Thymus (tissue), 11 donors: ENCODE results near the gene PXT1. TPM values are rescaled to one million over a fixed set of nuclear protein-coding genes. Genes with fewer than 3 reads are reported as not detected.
A peak's percentile ranks its signal among the peaks of the same experiment; 100 is the strongest.

Source experiments
- DNase-seq, 9 donors: peaks; one replicate each; pipeline ENCODE4 v3.0.0-alpha.2; 2013; ENCODE audit warnings: low spot score in 9 of 9, low read depth in 6 of 9, missing footprints in 1 of 9
- H3K27ac ChIP-seq, 2 donors: one replicate each; pipeline ENCODE4 v1.5.1; 2013; ENCODE audit warnings: control low read depth in 1 of 2, low read depth in 1 of 2, low read length in 1 of 2, mild to moderate bottlenecking in 1 of 2, moderate library complexity in 1 of 2
- H3K27me3 ChIP-seq, 2 donors: one replicate each; pipeline ENCODE4 v1.5.1; 2013; ENCODE audit warnings: low read length in 1 of 2; ENCODE audit not compliant: control insufficient read depth in 2 of 2, insufficient read depth in 1 of 2
- H3K36me3 ChIP-seq, 2 donors: one replicate each; pipeline ENCODE4 v1.5.1; 2013; ENCODE audit warnings: low read length in 1 of 2, mild to moderate bottlenecking in 1 of 2, moderate library complexity in 1 of 2; ENCODE audit not compliant: control insufficient read depth in 2 of 2, insufficient read depth in 2 of 2
- H3K4me1 ChIP-seq, 2 donors: one replicate each; pipeline ENCODE4 v1.5.1; 2013; ENCODE audit warnings: low read length in 2 of 2; ENCODE audit not compliant: control insufficient read depth in 2 of 2, insufficient read depth in 2 of 2
- H3K4me3 ChIP-seq, 2 donors: one replicate each; pipeline ENCODE4 v1.5.1; 2013; ENCODE audit warnings: low read length in 2 of 2, control low read depth in 1 of 2, mild to moderate bottlenecking in 1 of 2
- H3K9me3 ChIP-seq, 2 donors: one replicate each; pipeline ENCODE4 v1.5.1; 2013; ENCODE audit warnings: low read length in 1 of 2, mild to moderate bottlenecking in 1 of 2; ENCODE audit not compliant: control insufficient read depth in 2 of 2, insufficient read depth in 1 of 2
- WGBS: extraction: QIAGEN DNeasy Blood & Tissue Kit; methylation state at CpG from one replicate; pipeline ENCODE4 v1.1.7; 2013; 5-methylcytosine and 5-hydroxymethylcytosine counted together
- polyA plus RNA-seq: library from polyadenylated mRNA; stranded (reverse); fragments of 200-250 nt; gene quantifications from one replicate; pipeline ENCODE4 v1.2.3, GENCODE V29; 2013
- total RNA-seq: library from RNA; stranded (reverse); fragments of 120-200 nt; gene quantifications from one replicate; pipeline ENCODE4 v1.2.4, GENCODE V29; 2013
- donor health status: healthy.

PXT1 gene
- total and polyA plus RNA-seq, 2 donors: 0.05 TPM

GRCh38 chr6:36436466-36436865 lies 6.2 kb downstream of the PXT1 start:
- Histone ChIP-seq H3K9me3 (no peaks in the 10 kb centered on the region), H3K27ac (no peak overlapping the region), H3K4me3 (no peak overlapping the region), H3K4me1 (peaks cover under 1 to 3% of the 10 kb centered on the region in 2 donors), H3K36me3 (no peaks in the 10 kb centered on the region), H3K27me3 (no peaks in the 10 kb centered on the region)
- no peak for DNase-seq
- WGBS: 95% methylated on average over 1 of the region's 1 CpG

DNA sequence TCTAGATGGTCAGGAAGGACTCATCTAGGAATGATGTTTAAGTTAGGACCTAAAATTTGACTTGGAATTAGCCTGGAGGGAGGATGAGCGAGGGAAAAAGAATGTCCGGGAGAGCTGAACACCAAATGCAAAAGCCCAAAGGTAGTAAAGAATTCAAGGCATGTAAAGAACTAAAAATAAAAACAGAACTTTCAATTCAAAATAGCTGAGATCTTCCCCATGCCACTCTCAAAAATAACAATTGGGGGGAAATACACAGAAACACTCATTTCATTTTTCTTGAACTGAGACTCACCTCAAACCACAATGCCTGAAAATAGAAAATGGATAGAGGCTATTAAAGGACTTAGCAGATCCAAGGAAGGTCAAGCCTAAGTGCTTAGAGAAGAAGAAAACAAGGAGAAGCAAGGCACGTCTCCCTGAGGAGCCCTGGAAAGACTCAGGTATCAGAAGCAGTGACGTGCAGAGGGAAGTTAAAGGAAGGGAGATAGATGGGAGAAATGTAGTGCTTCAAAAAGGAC lies 10.4 kb downstream of the PXT1 start:
- H3K4me1 ChIP-seq: no peaks in the 10 kb centered on the region
- H3K4me3 ChIP-seq: no peak overlapping the region
- H3K36me3 ChIP-seq: no peaks in the 10 kb centered on the region
- H3K27me3 ChIP-seq: no peaks in the 10 kb centered on the region
- no peak overlapping the region for H3K27ac ChIP-seq
- WGBS: 97% methylated on average over 4 of the region's 4 CpGs
- DNase-seq: no peak
- no peaks in the 10 kb centered on the region for H3K9me3 ChIP-seq

DNA sequence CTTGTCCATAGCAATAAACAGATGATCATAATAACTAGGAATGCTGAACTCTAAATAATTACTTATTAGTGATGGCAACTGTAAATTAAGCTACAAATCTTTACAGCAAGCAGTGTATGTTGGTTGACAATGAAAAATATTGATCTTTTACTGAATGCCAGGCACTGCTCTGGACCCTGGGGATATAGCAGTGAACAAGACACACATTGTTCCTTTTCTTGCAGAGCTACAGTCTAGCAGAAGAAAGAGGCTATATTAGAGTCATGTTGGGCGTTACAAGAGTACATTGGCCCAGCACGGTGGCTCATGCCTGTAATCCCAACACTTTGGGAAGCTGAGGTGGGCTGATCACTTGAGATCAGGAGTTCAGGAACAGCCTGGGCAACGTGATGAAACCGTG lies 11.5 kb downstream of the PXT1 start:
- no peaks in the 10 kb centered on the region for H3K4me1 ChIP-seq
- no peaks in the 10 kb centered on the region for H3K9me3 ChIP-seq
- H3K27ac ChIP-seq: no peak overlapping the region
- H3K4me3 ChIP-seq: no peak overlapping the region
- no peaks in the 10 kb centered on the region for H3K27me3 ChIP-seq
- 95% methylated on average over 4 of the region's 4 CpGs for WGBS
- no peak for DNase-seq
- no peaks in the 10 kb centered on the region for H3K36me3 ChIP-seq

GRCh38 chr6:36430351-36430750 lies 12.3 kb downstream of the PXT1 start:
- H3K36me3 ChIP-seq: no peaks in the 10 kb centered on the region
- H3K4me3 ChIP-seq: no peak overlapping the region
- no peak overlapping the region for H3K27ac ChIP-seq
- H3K9me3 ChIP-seq: no peaks in the 10 kb centered on the region
- no peaks in the 10 kb centered on the region for H3K27me3 ChIP-seq
- 97% methylated on average over 2 of the region's 2 CpGs for WGBS
- no peaks in the 10 kb centered on the region for H3K4me1 ChIP-seq
- DNase-seq: no peak

DNA sequence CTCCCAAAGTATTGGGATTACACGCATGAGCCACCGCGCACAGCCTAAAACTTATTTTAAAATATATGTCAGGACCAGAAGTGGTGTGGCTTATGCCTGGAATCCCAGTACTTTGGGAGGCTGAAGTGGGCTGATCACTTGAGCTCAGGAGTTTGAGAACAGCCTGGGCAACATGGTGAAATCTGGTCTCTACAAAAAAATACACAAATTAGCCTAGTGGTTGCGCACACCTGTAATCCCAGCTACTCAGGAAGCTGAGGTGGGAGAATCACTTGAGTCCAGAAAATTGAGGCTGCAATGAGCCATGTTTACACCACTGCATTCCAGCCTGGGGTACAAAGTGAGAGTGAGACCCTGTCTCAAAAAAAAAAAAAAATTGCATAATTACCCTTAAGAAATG lies 13.7 kb downstream of the PXT1 start:
- Histone ChIP-seq H3K9me3 (no peaks in the 10 kb centered on the region), H3K4me3 (no peak overlapping the region), H3K27me3 (no peaks in the 10 kb centered on the region), H3K27ac (no peak overlapping the region), H3K36me3 (no peaks in the 10 kb centered on the region), H3K4me1 (peaks cover 0 to 3% of the 10 kb centered on the region in 2 donors)
- 58% methylated on average over 4 of the region's 4 CpGs for WGBS
- no peak for DNase-seq

- Histone ChIP-seq H3K36me3 (no peaks in the 10 kb centered on the region), H3K27ac (no peak overlapping the region), H3K4me3 (no peak overlapping the region), H3K27me3 (no peaks in the 10 kb centered on the region), H3K9me3 (no peaks in the 10 kb centered on the region), H3K4me1 (peaks cover 7 to 14% of the 10 kb centered on the region in 2 donors)
- no peak for DNase-seq
- 98% methylated on average over 3 of the region's 3 CpGs for WGBS
Measured at GRCh38 chr6:36426622-36427021, 16.0 kb downstream of the PXT1 start.

GRCh38 chr6:36423101-36423824 lies 19.4 kb downstream of the PXT1 start:
- H3K27ac ChIP-seq: peak overlapping the region; percentile 67 to 86
- H3K4me1 ChIP-seq: peaks cover 7 to 14% of the 10 kb centered on the region in 2 donors
- under 1% methylated on average over 51 of the region's 51 CpGs for WGBS
- DNase-seq: peak; percentile 91 to 99 (median 98)
- no peaks in the 10 kb centered on the region for H3K9me3 ChIP-seq
- H3K36me3 ChIP-seq: no peaks in the 10 kb centered on the region
- peak overlapping the region; percentile 65 to 74 for H3K4me3 ChIP-seq
- no peaks in the 10 kb centered on the region for H3K27me3 ChIP-seq

DNA sequence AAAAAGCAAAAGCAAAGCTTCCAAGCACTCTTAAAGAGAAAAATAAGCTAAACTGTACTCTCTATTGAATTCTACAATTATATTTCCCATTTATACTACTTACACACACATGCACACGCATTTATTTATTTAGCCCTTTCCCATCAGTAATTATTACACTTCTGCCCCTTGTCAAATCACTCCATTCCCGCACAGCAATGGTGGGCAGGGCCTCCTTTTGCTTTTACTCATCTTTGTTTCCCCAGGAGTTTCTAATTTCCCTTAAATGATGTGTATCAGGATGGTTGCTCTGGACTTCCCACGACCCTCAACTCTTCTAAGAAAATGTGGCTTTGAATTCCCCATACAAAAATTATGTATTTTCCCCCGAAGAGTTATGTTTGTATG lies 19.9 kb downstream of the PXT1 start:
- peak overlapping the region; percentile 65 to 74 for H3K4me3 ChIP-seq
- DNase-seq: no peak
- H3K36me3 ChIP-seq: no peaks in the 10 kb centered on the region
- H3K9me3 ChIP-seq: no peaks in the 10 kb centered on the region
- WGBS: 31% methylated on average over 4 of the region's 4 CpGs
- H3K27me3 ChIP-seq: no peaks in the 10 kb centered on the region
- H3K27ac ChIP-seq: peak overlapping the region in 1 of 2 donors; percentile 83
- peaks cover 7 to 14% of the 10 kb centered on the region in 2 donors for H3K4me1 ChIP-seq

DNA sequence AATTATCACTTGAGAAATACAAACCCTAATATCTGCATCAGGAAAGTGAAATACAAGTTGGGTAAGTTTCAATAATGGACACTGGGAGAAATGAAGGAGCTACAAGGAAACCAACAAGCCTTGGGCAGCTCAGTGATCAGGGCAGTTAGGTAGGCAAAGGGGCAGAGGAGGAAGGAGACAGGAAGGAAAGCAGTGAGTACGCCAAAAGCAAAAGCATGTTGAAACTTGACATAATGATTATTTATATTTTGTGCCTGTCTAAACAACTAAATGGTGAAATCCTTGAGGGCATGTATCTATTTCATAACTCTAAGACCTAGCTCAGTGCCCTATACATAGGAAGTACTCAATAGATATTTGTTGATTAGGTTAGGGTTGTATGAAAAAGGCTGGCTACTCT lies 23.3 kb downstream of the PXT1 start:
- H3K27me3 ChIP-seq: no peaks in the 10 kb centered on the region
- H3K27ac ChIP-seq: no peak overlapping the region
- H3K4me1 ChIP-seq: peaks cover 7 to 14% of the 10 kb centered on the region in 2 donors
- H3K4me3 ChIP-seq: no peak overlapping the region
- WGBS: 92% methylated on average over 1 of the region's 1 CpG
- no peak for DNase-seq
- no peaks in the 10 kb centered on the region for H3K9me3 ChIP-seq
- no peaks in the 10 kb centered on the region for H3K36me3 ChIP-seq
